B cell (primary cell): ENCODE data around the gene MIXL1.

Source experiments
- EZH2 ChIP-seq: IDR thresholded peaks from 2 replicates; pipeline ENCODE4 v1.6.1; 2012; ENCODE audit warnings: borderline replicate concordance, low read depth, mild to moderate bottlenecking, moderate library complexity, low read length; ENCODE audit not compliant: insufficient read depth, poor library complexity, severe bottlenecking
- TF ChIP-seq, protein P1 (sequence below): fragments of 200-600 bp; IDR thresholded peaks from one replicate; pipeline ENCODE4 v1.8.0; 2022; ENCODE audit warnings: antibody characterized with exemption, mild to moderate bottlenecking

DNA sequence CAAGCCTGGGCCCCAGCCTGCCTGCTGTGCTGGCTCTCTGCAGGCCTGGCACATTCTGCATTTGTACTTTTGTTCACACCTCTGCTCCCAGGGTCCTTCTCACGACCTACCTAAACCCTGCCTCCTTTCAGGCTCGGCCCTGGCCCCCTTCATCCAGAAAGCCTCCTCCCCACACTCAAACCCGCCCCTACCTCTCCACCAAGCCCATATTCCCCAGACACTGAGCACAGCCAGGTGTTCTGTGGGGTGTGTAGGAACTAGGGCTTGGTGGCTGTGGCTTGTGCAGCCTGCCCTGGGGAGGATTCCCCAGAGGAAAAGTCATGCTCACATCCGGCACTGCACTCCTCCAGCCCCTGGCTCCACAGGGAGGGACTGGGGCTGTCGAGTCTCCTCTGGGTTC is 8.2 kb upstream of the MIXL1 start:
- TF ChIP-seq, protein P1, sequence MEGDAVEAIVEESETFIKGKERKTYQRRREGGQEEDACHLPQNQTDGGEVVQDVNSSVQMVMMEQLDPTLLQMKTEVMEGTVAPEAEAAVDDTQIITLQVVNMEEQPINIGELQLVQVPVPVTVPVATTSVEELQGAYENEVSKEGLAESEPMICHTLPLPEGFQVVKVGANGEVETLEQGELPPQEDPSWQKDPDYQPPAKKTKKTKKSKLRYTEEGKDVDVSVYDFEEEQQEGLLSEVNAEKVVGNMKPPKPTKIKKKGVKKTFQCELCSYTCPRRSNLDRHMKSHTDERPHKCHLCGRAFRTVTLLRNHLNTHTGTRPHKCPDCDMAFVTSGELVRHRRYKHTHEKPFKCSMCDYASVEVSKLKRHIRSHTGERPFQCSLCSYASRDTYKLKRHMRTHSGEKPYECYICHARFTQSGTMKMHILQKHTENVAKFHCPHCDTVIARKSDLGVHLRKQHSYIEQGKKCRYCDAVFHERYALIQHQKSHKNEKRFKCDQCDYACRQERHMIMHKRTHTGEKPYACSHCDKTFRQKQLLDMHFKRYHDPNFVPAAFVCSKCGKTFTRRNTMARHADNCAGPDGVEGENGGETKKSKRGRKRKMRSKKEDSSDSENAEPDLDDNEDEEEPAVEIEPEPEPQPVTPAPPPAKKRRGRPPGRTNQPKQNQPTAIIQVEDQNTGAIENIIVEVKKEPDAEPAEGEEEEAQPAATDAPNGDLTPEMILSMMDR, result no peak
- TF ChIP-seq EZH2, result no peak
